K562 (cell line): ENCODE results near the gene MLH1. TPM values are rescaled to one million over a fixed set of nuclear protein-coding genes. Genes with fewer than 3 reads are reported as not detected.
A peak's percentile ranks its signal among the peaks of the same experiment; 100 is the strongest.

Experiments
- BHLHE40 ChIP-seq: IDR thresholded peaks from 2 replicates; pipeline ENCODE4 v1.6.1; 2011; ENCODE audit warnings: low read length, improper control_type of control experiment
- ETV6 ChIP-seq, 3 experiments: fragments of 150-350 bp in 1 of 3; sonication (generic) in 1 of 3; formaldehyde crosslinking in 1 of 3; IDR thresholded peaks; 2 replicates each; pipeline versions ENCODE4 v1.6.1 to v1.8.0; 2014 to 2022; ENCODE audit warnings: borderline replicate concordance in 2 of 3, low read depth in 2 of 3, antibody characterized with exemption in 1 of 3, low read length in 1 of 3, mild to moderate bottlenecking in 1 of 3, missing genetic modification reagents in 1 of 3
- FIP1L1 ChIP-seq: fragments of 200-400 bp; formaldehyde crosslinking; IDR thresholded peaks from 2 replicates; pipeline ENCODE4 v1.6.1; 2018; ENCODE audit warnings: mild to moderate bottlenecking, low read depth, low read length; ENCODE audit not compliant: poor library complexity, severe bottlenecking
- FOXM1 ChIP-seq, 2 experiments: fragments of 450-650 bp in 1 of 2; sonication (generic) in 1 of 2; formaldehyde crosslinking in 1 of 2; IDR thresholded peaks; 2 replicates each; pipeline versions ENCODE4 v1.6.1 to v1.9.0; 2017 to 2022; ENCODE audit warnings: low read depth in 2 of 2, mild to moderate bottlenecking in 2 of 2, missing genetic modification reagents in 1 of 2, moderate library complexity in 1 of 2
- HMGXB4 ChIP-seq: sonication (generic); formaldehyde crosslinking; IDR thresholded peaks from 2 replicates; pipeline ENCODE4 v1.8.1; 2023; ENCODE audit warnings: mild to moderate bottlenecking, missing genetic modification reagents
- PCBP2 ChIP-seq: fragments of 200-400 bp; formaldehyde crosslinking; IDR thresholded peaks from 2 replicates; pipeline ENCODE4 v1.6.1; 2018; ENCODE audit warnings: low read length, low read depth, mild to moderate bottlenecking, moderate library complexity; ENCODE audit not compliant: poor library complexity, severe bottlenecking
- POLR2B ChIP-seq: fragments of 450-650 bp; IDR thresholded peaks from 2 replicates; pipeline ENCODE4 v1.6.1; 2018; ENCODE audit warnings: low read depth; ENCODE audit not compliant: partially characterized antibody
- SMAD2 ChIP-seq: fragments of 150-350 bp; IDR thresholded peaks from 2 replicates; pipeline ENCODE4 v1.6.1; 2014; ENCODE audit warnings: low read depth, mild to moderate bottlenecking, low read length
- SMARCA4 ChIP-seq: fragments of 450-650 bp; IDR thresholded peaks from 2 replicates; pipeline ENCODE4 v1.6.1; 2016
- SMC3 ChIP-seq: conservative IDR thresholded peaks from 2 replicates; pipeline ENCODE4 v1.6.1; 2011; ENCODE audit warnings: low read depth, low read length, improper control_type of control experiment; ENCODE audit not compliant: insufficient read depth
- TCF7 ChIP-seq: sonication (generic); IDR thresholded peaks from 2 replicates; pipeline ENCODE4 v1.6.1; 2016; ENCODE audit warnings: antibody characterized with exemption, borderline replicate concordance
- ZNF316 ChIP-seq: fragments of 450-650 bp; IDR thresholded peaks from 2 replicates; pipeline ENCODE4 v1.6.1; 2016
- ZNF445 ChIP-seq: fragments of 250-450 bp; sonication (Bioruptor Pico); IDR thresholded peaks from 2 replicates; pipeline ENCODE4 v1.4.0; 2020; ENCODE audit warnings: low read depth, mild to moderate bottlenecking, moderate library complexity
- ZNF586 ChIP-seq: fragments of 450-650 bp; formaldehyde crosslinking; conservative IDR thresholded peaks from 2 replicates; pipeline ENCODE4 v1.4.0; 2020; ENCODE audit warnings: mild to moderate bottlenecking, moderate library complexity
- polyA plus RNA-seq, 8 experiments: library from polyadenylated mRNA; depleted of rRNA in 4 of 8; stranded (reverse) in 5 of 8; unstranded in 3 of 8; fragments of >200 nt; fragmentation: Nextera tagmentation in 2 of 8; fragmentation: Illumina TruSeq in 1 of 8; extraction: Ambion mirVana in 2 of 8; extraction: Trizol in 1 of 8; gene quantifications; 2 replicates each; pipeline versions ENCODE4 v1.2.1 to v1.2.3, GENCODE V29; 2011 to 2014; ENCODE audit warnings: inconsistent platforms in 1 of 8, missing spikeins in 1 of 8
- total RNA-seq, 7 experiments: library from RNA; depleted of rRNA in 6 of 7; stranded (reverse); fragments of >200 nt in 6 of 7; fragmentation: Illumina TruSeq in 2 of 7; extraction: Trizol in 2 of 7; gene quantifications; 2 replicates each; pipeline versions ENCODE4 v1.2.1 to v1.2.3, GENCODE V29; 2011 to 2021; ENCODE audit warnings: low replicate concordance in 1 of 7
- TF ChIP-seq, protein P1 (sequence below): fragments of 250-450 bp; sonication (Bioruptor Pico); IDR thresholded peaks from 2 replicates; pipeline ENCODE4 v1.4.0; 2020
- TF ChIP-seq, protein P2 (sequence below): sonication (generic); formaldehyde crosslinking; IDR thresholded peaks from 2 replicates; pipeline ENCODE4 v1.8.1; 2023; ENCODE audit warnings: mild to moderate bottlenecking, missing genetic modification reagents

Gene MLH1
- total and polyA plus RNA-seq, 9 of the 15 experiments (the other 6 are each of a cell fraction or from before 2014, with no cell fraction given), result 76.4 to 155 (median 117) TPM

- peak; percentile 100 for TF ChIP-seq BHLHE40
- TF ChIP-seq FOXM1 (IDR thresholded peaks at IDR 0.05; ENCODE audit: low read depth), result peak; percentile 71
- peak; percentile 25 for TF ChIP-seq FOXM1 (CRISPR knock-in tag; IDR thresholded peaks at IDR 0.05; ENCODE audit: low read depth)
- no peak for TF ChIP-seq SMAD2
- no peak for TF ChIP-seq TCF7
- 0 out of 2 replicates have a peak, but pooled peaks have one; percentile 15 for TF ChIP-seq ZNF316
- TF ChIP-seq, protein P1, sequence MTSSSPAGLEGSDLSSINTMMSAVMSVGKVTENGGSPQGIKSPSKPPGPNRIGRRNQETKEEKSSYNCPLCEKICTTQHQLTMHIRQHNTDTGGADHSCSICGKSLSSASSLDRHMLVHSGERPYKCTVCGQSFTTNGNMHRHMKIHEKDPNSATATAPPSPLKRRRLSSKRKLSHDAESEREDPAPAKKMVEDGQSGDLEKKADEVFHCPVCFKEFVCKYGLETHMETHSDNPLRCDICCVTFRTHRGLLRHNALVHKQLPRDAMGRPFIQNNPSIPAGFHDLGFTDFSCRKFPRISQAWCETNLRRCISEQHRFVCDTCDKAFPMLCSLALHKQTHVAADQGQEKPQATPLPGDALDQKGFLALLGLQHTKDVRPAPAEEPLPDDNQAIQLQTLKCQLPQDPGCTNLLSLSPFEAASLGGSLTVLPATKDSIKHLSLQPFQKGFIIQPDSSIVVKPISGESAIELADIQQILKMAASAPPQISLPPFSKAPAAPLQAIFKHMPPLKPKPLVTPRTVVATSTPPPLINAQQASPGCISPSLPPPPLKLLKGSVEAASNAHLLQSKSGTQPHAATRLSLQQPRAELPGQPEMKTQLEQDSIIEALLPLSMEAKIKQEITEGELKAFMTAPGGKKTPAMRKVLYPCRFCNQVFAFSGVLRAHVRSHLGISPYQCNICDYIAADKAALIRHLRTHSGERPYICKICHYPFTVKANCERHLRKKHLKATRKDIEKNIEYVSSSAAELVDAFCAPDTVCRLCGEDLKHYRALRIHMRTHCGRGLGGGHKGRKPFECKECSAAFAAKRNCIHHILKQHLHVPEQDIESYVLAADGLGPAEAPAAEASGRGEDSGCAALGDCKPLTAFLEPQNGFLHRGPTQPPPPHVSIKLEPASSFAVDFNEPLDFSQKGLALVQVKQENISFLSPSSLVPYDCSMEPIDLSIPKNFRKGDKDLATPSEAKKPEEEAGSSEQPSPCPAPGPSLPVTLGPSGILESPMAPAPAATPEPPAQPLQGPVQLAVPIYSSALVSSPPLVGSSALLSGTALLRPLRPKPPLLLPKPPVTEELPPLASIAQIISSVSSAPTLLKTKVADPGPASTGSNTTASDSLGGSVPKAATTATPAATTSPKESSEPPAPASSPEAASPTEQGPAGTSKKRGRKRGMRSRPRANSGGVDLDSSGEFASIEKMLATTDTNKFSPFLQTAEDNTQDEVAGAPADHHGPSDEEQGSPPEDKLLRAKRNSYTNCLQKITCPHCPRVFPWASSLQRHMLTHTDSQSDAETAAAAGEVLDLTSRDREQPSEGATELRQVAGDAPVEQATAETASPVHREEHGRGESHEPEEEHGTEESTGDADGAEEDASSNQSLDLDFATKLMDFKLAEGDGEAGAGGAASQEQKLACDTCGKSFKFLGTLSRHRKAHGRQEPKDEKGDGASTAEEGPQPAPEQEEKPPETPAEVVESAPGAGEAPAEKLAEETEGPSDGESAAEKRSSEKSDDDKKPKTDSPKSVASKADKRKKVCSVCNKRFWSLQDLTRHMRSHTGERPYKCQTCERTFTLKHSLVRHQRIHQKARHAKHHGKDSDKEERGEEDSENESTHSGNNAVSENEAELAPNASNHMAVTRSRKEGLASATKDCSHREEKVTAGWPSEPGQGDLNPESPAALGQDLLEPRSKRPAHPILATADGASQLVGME (CRISPR knock-in tag), result peak; percentile 90; the same call in 1 of the 2 replicates
- no peak; the same call in 1 of the 2 replicates for TF ChIP-seq SMARCA4
- TF ChIP-seq ZNF586, result no peak
- TF ChIP-seq ETV6 (IDR thresholded peaks at IDR 0.05; ENCODE audit: borderline replicate concordance in 1 of 2, low read depth in 2 of 2, low read length in 1 of 2), result no peak
- TF ChIP-seq ETV6 (CRISPR knock-in tag; IDR thresholded peaks at IDR 0.05; ENCODE audit: borderline replicate concordance), result no peak
- no peak for TF ChIP-seq HMGXB4
- no peak for TF ChIP-seq ZNF445
- TF ChIP-seq SMC3, result no peak
- no peak for TF ChIP-seq PCBP2
- TF ChIP-seq FIP1L1, result no peak
- TF ChIP-seq, protein P2, sequence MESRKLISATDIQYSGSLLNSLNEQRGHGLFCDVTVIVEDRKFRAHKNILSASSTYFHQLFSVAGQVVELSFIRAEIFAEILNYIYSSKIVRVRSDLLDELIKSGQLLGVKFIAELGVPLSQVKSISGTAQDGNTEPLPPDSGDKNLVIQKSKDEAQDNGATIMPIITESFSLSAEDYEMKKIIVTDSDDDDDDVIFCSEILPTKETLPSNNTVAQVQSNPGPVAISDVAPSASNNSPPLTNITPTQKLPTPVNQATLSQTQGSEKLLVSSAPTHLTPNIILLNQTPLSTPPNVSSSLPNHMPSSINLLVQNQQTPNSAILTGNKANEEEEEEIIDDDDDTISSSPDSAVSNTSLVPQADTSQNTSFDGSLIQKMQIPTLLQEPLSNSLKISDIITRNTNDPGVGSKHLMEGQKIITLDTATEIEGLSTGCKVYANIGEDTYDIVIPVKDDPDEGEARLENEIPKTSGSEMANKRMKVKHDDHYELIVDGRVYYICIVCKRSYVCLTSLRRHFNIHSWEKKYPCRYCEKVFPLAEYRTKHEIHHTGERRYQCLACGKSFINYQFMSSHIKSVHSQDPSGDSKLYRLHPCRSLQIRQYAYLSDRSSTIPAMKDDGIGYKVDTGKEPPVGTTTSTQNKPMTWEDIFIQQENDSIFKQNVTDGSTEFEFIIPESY (CRISPR knock-in tag), result peak; percentile 38; the same call in 1 of the 2 replicates
- peak; percentile 89 for TF ChIP-seq POLR2B
Measured at GRCh38 chr3:36993326-36994283, at the start of gene MLH1 (continued).
